Cardiac muscle cell (in vitro differentiated cells and primary cell): ENCODE data around the gene ATP2C1. TPM values are rescaled to one million over a fixed set of nuclear protein-coding genes. Genes with fewer than 3 reads are reported as not detected.
A peak's percentile ranks its signal among the peaks of the same experiment; 100 is the strongest.

ENCODE experiments used
- DNase-seq, 2 donors: peaks; one replicate each; pipeline versions ENCODE4 v3.0.0 to v3.0.0-alpha.2; 2010 to 2017; ENCODE audit warnings: low read depth in 1 of 2, low spot score in 1 of 2
- H3K27ac ChIP-seq: fragments of 200-600 bp; sonication (generic); 2 replicates; pipeline ENCODE4 v1.5.1; 2016
- H3K27me3 ChIP-seq: fragments of 200-600 bp; sonication (generic); 2 replicates; pipeline ENCODE4 v1.6.0; 2016; ENCODE audit warnings: control low read depth
- H3K36me3 ChIP-seq: fragments of 200-600 bp; sonication (generic); 2 replicates; pipeline ENCODE4 v1.5.1; 2016; ENCODE audit warnings: control low read depth
- H3K4me1 ChIP-seq: fragments of 200-600 bp; sonication (generic); 2 replicates; pipeline ENCODE4 v1.8.1; 2017; ENCODE audit warnings: low read depth, mild to moderate bottlenecking, mixed run types
- H3K4me3 ChIP-seq: fragments of 200-600 bp; sonication (generic); 2 replicates; pipeline ENCODE4 v1.5.1; 2016; ENCODE audit warnings: mild to moderate bottlenecking
- H3K9me3 ChIP-seq: fragments of 200-600 bp; sonication (generic); 2 replicates; pipeline ENCODE4 v1.5.1; 2017; ENCODE audit warnings: low read depth, mild to moderate bottlenecking, control low read depth
- polyA plus RNA-seq: library from polyadenylated mRNA; unstranded; fragments of >200 nt; fragmentation: Nextera tagmentation; extraction: Ambion mirVana; gene quantifications from 2 replicates; pipeline ENCODE4 v1.2.1, GENCODE V29; 2016
- total RNA-seq: library from RNA; depleted of rRNA; stranded (reverse); fragments of >200 nt; gene quantifications from 2 replicates; pipeline ENCODE4 v1.2.3, GENCODE V29; 2016
- TF ChIP-seq, protein P1 (sequence below): IDR thresholded peaks from 2 replicates; pipeline ENCODE4 v1.5.1; 2012; ENCODE audit warnings: low read depth, mild to moderate bottlenecking, low read length

Gene ATP2C1
- total and polyA plus RNA-seq, 2 experiments from 2014 or later, result 31.4 to 32.9 TPM

DNA sequence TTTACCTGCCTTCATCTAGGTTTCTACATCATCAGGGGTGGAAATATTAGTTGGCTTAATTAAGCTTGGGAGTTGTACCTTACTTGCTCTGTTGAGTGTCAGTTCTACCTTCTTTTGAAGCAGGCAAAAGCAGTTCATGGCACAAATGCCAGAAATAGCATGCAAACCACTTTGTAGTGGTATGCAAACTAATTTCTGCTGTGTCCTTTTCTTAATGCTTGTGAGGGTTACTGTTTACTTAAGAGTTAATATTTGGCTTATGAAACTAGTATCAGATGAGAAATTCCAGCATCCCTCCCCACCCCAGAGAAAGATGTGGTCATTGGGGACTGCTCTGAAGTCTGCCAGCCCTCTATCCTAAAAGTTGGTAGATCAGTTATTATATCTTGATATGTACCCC, 7.1 kb downstream of the ATP2C1 start:
- H3K27me3 ChIP-seq, result no peaks in the 10 kb centered on the region
- TF ChIP-seq, protein P1, sequence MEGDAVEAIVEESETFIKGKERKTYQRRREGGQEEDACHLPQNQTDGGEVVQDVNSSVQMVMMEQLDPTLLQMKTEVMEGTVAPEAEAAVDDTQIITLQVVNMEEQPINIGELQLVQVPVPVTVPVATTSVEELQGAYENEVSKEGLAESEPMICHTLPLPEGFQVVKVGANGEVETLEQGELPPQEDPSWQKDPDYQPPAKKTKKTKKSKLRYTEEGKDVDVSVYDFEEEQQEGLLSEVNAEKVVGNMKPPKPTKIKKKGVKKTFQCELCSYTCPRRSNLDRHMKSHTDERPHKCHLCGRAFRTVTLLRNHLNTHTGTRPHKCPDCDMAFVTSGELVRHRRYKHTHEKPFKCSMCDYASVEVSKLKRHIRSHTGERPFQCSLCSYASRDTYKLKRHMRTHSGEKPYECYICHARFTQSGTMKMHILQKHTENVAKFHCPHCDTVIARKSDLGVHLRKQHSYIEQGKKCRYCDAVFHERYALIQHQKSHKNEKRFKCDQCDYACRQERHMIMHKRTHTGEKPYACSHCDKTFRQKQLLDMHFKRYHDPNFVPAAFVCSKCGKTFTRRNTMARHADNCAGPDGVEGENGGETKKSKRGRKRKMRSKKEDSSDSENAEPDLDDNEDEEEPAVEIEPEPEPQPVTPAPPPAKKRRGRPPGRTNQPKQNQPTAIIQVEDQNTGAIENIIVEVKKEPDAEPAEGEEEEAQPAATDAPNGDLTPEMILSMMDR, result no peak
- DNase-seq, result peak in 1 of 2 donors; percentile 7
- H3K27ac ChIP-seq, result no peak overlapping the region
- H3K36me3 ChIP-seq, result no peaks in the 10 kb centered on the region
- peaks cover 12% of the 10 kb centered on the region for H3K4me1 ChIP-seq
- no peak overlapping the region for H3K4me3 ChIP-seq
- H3K9me3 ChIP-seq, result no peaks in the 10 kb centered on the region

DNA sequence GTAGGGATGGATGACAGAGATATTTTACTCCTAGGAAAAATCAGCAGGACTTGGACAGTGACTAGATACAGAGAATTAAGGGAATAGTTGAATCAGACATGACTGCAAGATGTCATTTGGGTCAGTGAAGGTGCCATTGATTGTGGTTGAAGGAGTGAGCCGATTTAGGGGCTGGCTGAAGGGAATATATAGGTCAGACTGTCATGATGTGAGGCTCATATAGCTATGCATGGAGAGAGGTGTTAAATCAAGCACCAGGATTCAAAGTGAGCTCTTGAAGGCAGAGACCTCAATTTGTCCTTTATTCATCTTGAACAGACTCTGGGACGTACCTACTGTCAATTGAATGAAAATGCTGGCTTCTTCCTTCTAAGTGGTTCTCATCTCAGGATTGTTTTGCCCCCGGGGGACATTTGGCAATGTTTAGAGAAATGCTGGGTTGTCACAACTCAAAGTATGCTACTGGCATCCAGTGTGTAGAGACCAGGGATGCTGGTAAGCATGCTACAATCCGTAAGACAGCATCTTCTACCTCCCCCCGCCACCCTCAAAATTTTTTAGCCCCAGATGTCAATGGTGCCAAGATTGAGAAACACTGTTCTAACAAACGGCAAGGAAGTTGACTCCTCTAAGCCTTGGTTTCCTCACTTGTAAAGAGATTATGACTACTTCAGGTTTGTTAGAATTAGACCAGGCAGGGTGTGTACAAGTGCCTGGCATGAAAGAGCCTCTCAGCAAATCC, 7.8 kb downstream of the ATP2C1 start:
- Histone ChIP-seq H3K27me3 (no peaks in the 10 kb centered on the region), H3K36me3 (no peaks in the 10 kb centered on the region), H3K4me1 (peaks cover 12% of the 10 kb centered on the region), H3K4me3 (no peak overlapping the region), H3K27ac (no peak overlapping the region), H3K9me3 (no peaks in the 10 kb centered on the region)
- DNase-seq, result no peak
- TF ChIP-seq, protein P1, result no peak

DNA sequence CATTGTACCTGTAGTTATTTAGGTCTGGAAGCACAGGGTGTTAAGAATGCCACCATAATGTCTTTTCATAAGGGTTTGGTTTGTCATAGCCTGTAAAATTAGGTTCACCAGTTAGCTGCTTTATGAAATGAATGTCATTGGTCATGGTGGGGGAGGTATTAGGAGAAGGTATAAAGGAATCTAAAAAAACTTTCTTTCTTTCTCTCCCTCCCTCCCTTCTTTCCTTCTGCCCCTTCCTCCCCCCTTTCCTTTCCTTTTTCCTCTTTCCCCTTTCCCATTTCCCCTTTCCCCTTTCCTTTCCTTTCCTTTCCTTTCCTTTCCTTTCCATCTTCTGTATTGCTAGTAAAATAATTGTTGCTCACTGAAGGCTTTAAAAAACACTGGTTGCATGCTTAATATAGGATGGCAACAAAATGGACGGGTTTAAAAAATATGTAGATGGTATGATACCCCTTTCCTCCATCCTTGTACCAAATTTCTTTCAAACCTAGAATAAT, 9.6 kb downstream of the ATP2C1 start:
- DNase-seq, result no peak
- TF ChIP-seq, protein P1, result no peak
- H3K4me1 ChIP-seq, result peaks cover 12% of the 10 kb centered on the region
- no peak overlapping the region for H3K27ac ChIP-seq
- H3K27me3 ChIP-seq, result no peaks in the 10 kb centered on the region
- no peak overlapping the region for H3K4me3 ChIP-seq
- no peaks in the 10 kb centered on the region for H3K36me3 ChIP-seq
- H3K9me3 ChIP-seq, result no peaks in the 10 kb centered on the region

DNA sequence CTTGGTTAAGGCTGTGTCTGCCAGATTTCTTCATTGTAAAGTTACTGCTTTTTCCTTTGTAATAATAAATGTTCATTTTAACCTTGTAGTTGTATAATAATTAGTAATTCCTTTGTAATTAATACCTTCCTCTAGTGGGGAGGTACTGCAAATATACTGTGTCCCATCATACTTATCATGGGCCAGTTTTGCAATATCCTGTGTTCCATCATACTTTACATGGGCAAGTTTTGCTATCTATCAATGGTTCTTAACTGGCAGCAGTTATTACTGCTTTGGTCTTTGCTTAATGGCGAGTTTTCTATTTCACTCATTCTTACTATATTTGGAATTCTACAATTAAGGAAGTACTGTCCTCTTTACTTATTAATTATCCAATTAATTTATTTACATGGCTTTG, 10.6 kb downstream of the ATP2C1 start:
- Histone ChIP-seq H3K9me3 (no peaks in the 10 kb centered on the region), H3K27me3 (no peaks in the 10 kb centered on the region), H3K27ac (no peak overlapping the region), H3K4me3 (no peak overlapping the region), H3K36me3 (no peaks in the 10 kb centered on the region), H3K4me1 (peaks cover 12% of the 10 kb centered on the region)
- TF ChIP-seq, protein P1, result no peak
- DNase-seq, result peak in 1 of 2 donors; percentile 32

DNA sequence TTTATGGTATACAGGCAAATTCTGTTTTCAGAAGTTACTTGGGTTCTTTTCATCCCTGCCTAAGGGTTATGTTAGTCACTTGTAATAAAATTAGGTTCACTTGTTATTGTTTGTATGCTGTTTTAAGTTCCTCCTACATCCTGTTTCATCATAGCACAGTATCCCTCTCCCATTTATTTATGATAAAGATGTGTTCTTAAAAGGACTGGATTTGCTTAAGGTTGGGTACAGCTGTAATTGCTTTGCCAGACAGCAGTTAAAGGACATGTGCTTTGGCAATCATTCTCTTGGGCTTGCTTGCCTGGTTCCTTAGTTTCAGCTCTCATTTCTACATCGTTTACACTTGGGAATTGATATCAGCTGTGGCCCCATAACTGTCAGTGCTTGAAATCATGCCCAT, 11.7 kb downstream of the ATP2C1 start:
- peak in 1 of 2 donors; percentile 83 for DNase-seq
- H3K4me1 ChIP-seq, result peaks cover 8% of the 10 kb centered on the region
- no peaks in the 10 kb centered on the region for H3K9me3 ChIP-seq
- H3K36me3 ChIP-seq, result no peaks in the 10 kb centered on the region
- H3K27me3 ChIP-seq, result no peaks in the 10 kb centered on the region
- no peak overlapping the region for H3K4me3 ChIP-seq
- TF ChIP-seq, protein P1, result no peak
- H3K27ac ChIP-seq, result no peak overlapping the region
